Stimulated activated CD8-positive, alpha-beta memory T cell treated with anti-CD3 and anti-CD28 coated beads, Interleukin-7, amount 100 ng/mL, for 1 hour (primary cell): Measurements from ENCODE around the gene INTS1.
"Not testable (repeated sequence)": the region's sequence is repeated elsewhere in the genome, so short reads cannot be mapped to it uniquely, and the experiment has no call there.

Experiments used
- DNase-seq, 2 donors: peaks; one replicate each; pipeline ENCODE4 v3.0.0-alpha.2; 2020; ENCODE audit warnings: low read depth in 2 of 2

Gene INTS1

GRCh38 chr7:1531979-1532455 is 27.8 kb upstream of the INTS1 start:
- DNase-seq: no peak

- DNase-seq: no peak
Observed at GRCh38 chr7:1531263-1531978, 27.2 kb upstream of the INTS1 start.

DNA sequence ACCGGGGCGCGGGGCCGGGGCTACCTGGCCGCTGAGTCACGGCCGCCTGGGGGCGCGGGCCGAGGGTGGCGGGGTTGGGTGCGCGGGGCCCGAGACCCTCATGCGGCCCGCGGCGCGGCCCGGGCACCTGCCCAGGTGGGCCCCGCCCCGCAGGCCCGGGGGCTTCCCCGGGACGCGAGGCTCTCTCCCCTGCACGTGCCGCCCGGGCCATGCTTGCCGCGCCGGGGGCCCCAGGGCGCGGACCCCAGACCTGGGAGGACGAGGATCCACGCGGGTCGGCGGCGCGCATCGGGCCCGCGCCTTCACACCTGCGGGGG is 26.7 kb upstream of the INTS1 start:
- no peak for DNase-seq

GRCh38 chr7:1529383-1530116 is 25.4 kb upstream of the INTS1 start:
- DNase-seq: no peak

DNA sequence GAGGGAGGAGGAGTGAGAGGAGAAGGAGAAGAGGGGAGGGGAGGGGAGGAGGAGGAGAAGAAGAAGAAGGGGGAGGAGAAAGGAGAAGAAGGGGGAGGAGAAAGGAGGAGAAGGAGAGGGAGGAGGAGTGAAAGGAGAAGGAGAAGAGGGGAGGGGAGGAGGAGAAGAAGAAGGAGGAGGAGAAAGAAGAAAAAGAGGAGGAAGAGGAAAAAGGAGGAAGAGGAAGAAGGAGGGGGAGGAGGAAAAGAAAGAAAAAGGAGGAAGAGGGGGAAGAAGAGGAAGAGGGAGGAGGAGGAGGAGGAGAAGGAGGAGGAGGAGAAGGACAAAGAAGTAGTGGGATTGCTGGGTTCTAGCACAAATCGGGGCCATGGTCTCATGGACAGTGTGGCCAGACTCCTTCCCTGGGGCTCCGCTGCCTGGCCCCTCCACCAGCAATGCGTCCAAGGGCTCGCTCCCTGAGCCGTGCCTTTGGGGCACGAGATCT is 22.1 kb upstream of the INTS1 start:
- no peak for DNase-seq

- DNase-seq: no peak
Observed at GRCh38 chr7:1525409-1525808, 21.2 kb upstream of the INTS1 start.

DNA sequence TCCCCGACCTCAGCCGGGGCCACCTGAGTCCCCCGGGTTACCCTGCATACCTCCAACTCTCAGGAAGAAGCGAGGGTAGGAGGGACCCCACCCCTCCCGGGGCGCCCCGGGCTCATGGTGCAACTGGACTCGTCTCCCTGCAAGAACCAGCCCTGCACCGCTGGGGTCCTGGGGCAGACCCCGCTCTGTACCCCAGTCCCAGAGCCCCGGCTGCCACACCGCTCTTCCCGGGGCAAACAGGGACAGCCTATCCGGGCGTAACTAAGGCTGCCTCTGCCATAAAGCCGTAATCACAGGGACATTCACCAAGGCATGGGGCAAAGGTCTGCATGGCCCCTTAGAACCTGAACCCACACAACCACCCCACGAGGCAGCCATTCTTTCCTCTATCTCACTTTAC is 19.7 kb upstream of the INTS1 start:
- no peak for DNase-seq

GRCh38 chr7:1523208-1523607 is 19.0 kb upstream of the INTS1 start:
- no peak for DNase-seq

DNA sequence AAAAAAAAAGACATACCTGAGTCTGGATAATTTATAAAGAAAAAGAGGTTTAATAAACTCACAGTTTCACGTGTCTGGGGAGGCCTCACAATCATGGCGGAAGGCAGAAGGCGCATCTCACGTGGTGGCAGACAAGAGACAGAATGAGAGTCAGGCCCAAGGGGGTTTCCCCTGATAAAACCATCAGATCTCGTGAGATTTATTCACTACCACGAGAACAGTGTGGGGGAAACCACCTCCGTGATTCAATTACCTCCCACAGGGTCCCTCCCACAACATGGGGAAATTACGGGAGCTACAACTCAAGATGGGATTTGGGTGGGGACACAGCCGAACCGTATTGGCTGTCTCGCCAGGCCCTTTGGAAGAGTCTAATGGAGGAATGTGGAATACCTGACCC is 17.3 kb upstream of the INTS1 start:
- DNase-seq: no peak

DNA sequence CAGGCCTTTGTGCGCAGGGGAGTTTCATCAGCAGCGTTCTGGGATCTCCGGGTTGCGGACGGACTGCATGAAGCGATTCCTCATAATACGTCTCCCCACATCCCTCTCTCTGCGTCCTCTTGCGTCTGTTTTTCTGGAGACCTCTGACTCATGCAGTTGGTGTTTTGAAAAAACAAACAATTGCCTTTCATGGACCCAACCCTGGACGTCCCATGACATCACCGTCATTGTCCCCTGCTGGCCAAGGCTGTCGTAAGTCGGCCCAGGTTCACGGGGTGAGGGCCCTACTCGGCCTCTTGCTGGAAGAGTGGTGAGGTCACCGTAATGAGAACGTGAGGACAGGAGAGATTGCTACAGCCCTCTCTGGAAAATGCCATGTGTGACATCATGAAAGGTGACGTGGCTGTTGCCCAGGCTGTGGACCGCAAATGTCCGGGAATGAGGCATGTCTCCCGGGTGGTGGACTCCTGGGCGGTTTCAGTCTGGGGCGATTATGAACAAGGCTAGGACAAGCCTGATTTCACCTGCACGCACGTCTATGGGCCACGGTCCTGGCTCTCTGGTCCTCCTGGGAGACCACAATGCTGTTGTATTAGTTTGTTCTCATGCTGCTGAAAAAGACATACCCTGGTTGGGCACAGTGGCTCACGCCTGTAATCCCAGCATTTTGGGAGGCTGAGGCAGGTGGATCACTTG is 16.5 kb upstream of the INTS1 start:
- no peak for DNase-seq

- not testable (repeated sequence) for DNase-seq
Observed at GRCh38 chr7:1519322-1519922, 15.2 kb upstream of the INTS1 start.

GRCh38 chr7:1516586-1517251 is 12.5 kb upstream of the INTS1 start:
- DNase-seq: no peak

GRCh38 chr7:1515509-1515967 is 11.3 kb upstream of the INTS1 start:
- not testable (repeated sequence) for DNase-seq

DNA sequence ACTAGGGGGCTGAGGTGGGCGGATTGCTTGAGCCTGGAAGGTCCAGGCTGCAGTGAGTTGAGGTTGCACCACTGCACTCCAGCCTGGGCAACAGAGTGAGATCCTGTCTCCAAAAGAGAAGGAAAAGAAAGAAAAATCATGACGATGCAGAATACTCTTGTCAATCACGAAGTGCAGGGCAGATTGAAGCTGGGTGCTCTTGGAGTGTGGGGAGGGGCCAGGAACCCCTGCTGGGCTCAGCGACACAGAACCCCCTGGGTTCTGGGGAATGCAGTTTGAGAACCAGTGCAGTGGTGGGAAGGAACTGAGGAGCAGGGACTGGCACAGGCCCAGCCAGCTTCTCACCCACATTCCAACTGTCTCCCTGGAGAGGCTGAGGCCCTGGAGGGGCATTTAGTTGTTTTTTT is 10.8 kb upstream of the INTS1 start:
- DNase-seq: no peak

DNA sequence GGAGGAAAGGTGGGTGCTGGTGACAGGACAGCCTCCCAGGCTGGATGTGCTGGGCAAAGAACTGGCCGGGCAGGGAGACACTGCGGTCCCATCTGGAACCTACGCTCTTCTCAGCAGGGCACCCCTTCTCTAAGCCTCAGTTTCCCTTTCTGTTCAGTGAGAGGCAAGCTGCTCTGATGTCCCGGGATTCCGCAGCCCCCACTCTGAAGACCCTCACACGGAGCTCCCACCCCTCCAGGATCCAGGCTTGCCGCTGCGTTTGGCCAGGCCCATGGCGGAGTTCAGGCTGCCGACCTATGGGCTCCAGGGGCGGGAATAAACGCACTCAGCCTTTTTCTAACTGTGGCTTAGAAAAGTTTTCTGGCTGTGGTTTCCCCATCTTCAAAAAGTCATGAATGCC is 10.2 kb upstream of the INTS1 start:
- no peak for DNase-seq

GRCh38 chr7:1513657-1514095 is 9.5 kb upstream of the INTS1 start:
- DNase-seq: no peak

- no peak for DNase-seq
Observed at GRCh38 chr7:1512781-1513656, 8.8 kb upstream of the INTS1 start.

DNA sequence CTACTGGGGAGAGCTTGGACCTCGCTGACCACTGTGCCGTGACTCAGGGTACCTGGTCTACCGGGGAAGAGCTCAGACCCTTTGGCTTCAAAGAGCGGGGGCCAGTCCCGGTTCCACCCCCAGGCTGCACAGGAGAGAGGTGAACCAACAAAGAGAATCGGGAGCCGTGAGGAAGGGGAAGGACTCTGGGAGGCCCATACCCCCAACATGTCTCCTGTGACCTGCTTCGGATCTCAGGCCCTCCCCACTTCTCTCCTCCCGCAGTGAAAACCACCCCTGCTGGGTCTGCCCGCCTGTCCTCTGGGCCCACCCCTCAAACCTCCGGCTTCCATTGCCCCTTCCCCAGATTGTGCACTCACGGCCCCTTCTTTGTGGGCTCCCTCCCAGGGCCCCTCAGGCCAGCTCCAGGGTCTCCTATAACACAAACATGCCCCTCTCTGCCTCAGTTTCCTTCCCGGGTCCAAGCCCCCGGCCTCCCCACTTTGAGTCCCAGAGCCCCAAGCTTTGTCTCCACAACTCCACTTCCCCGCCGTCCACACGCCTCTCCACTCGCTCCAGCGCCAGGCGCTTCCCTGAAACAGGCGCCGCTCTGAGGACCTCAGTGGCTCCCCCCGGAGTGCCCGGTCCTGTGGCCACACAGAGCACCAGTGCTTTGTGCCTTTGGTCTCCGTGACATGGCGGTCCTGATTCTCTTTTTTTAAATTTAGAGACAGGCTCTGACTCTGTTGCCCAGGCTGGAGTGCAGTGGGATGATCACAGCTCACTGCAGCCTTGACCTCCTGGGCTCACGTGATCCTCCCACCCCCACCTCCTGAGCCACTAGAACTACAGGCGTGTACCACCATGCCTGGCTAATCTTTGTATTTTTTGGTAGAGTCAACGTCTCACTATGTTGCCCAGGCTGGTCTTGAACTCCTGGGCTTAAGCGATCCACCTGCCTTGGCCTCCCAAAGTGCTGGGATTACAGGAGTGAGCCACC is 7.5 kb upstream of the INTS1 start:
- no peak for DNase-seq

DNA sequence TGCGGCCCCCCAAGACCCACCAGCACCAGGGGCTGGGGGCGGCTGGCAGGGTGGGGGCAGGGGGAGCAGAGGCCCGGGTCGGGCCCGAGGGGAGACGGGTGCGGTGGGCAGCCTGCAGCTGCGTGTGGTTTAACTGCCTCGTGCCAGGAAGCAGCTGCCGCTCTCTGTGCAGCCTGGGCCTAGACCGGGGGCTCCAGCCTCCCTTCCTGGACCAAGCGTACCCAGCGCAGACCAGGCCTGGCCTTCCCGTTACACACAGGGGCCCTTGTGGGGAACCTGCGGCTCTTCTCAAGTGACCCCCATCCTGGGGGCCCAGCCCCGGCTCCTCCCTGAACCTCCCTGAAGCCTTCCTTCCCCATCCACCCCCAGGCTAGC is 6.6 kb upstream of the INTS1 start:
- no peak for DNase-seq
